Left lung (tissue), 10 donors: Measurements from ENCODE around the gene NAAA. TPM values are rescaled to one million over a fixed set of nuclear protein-coding genes. Genes with fewer than 3 reads are reported as not detected.
"Not testable (repeated sequence)": the region's sequence is repeated elsewhere in the genome, so short reads cannot be mapped to it uniquely, and the experiment has no call there.

ENCODE experiments used
- ATAC-seq: fragments of 200-7000 bp; cut with Tn5 transposase; one replicate; pipeline ENCODE4 v1.9.1; 2020; ENCODE audit warnings: moderate library complexity
- DNase-seq, 4 donors: peaks; one replicate each; pipeline ENCODE4 v3.0.0-alpha.2; 2013 to 2020
- H3K27ac ChIP-seq, 2 donors: fragments of 200-600 bp; sonication (generic) in 1 of 2; one replicate each; pipeline versions ENCODE4 v1.5.0 to v1.8.0; 2020 to 2021
- H3K27me3 ChIP-seq, 2 donors: fragments of 200-600 bp; sonication (generic) in 1 of 2; one replicate each; pipeline versions ENCODE4 v1.5.0 to v1.8.0; 2020 to 2021
- H3K36me3 ChIP-seq, 2 donors: fragments of 200-600 bp; sonication (generic) in 1 of 2; one replicate each; pipeline versions ENCODE4 v1.5.0 to v1.8.0; 2020 to 2021
- H3K4me1 ChIP-seq, 2 donors: fragments of 200-600 bp; one replicate each; pipeline ENCODE4 v1.8.0; 2021
- H3K4me3 ChIP-seq, 2 donors: fragments of 200-600 bp; sonication (generic) in 1 of 2; one replicate each; pipeline versions ENCODE4 v1.5.0 to v1.8.0; 2020 to 2021; ENCODE audit warnings: mild to moderate bottlenecking in 1 of 2
- H3K9me3 ChIP-seq, 2 donors: fragments of 200-600 bp; sonication (generic) in 1 of 2; one replicate each; pipeline versions ENCODE4 v1.5.0 to v1.8.0; 2020 to 2021
- CTCF ChIP-seq, 2 donors: fragments of 200-600 bp; sonication (generic) in 1 of 2; IDR thresholded peaks; one replicate each; pipeline versions ENCODE4 v1.5.0 to v1.8.0; 2021; ENCODE audit warnings: antibody characterized with exemption in 2 of 2
- intact Hi-C, 2 donors: fragments of 100-400 bp; cut with DNase I; formaldehyde crosslinking; loops; one replicate each; pipeline versions ENCODE4 v1.11.2 to v1.14.2; 2022
- polyA plus RNA-seq, 6 donors: library from polyadenylated mRNA; unstranded; fragments of 120-200 nt; gene quantifications; one replicate each; pipeline ENCODE4 v1.2.1, GENCODE V29; 2013; ENCODE audit not compliant: insufficient read length in 6 of 6
- total RNA-seq, 2 donors: library from RNA; stranded (reverse); fragmentation: NEBNext Ultra II Directional; extraction: Animal tissue kit (Norgen Biotek cat#: 25700); gene quantifications; one replicate each; pipeline ENCODE4 v1.2.1, GENCODE V29; 2021
- donor health status: DM: no; HTN: yes; CAD: no.
- donor health status: DM: no; HTN: no; CAD: no.

NAAA gene
- total and polyA plus RNA-seq, 8 donors: 6.8 to 25.9 (median 9.9) TPM

DNA sequence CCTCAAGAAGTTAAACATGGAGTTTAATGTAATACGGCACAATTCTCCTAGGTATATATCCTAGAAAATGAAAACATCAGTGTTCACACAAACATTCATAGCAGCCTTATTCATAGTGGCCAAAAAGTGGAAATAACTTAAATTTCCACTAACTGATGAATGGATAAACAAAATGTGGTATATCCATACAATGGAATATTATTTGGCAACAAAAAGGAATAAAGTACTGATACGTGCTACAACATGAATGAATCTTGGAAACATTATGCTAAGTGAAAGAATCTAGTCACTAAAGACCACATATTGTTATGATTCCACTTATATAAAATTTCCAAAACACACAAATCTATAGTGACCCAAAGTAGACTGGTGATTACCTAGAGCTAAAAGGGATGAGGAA lies 35.4 kb upstream of the NAAA start:
- TF ChIP-seq CTCF (IDR thresholded peaks at IDR 0.05): no peak
- no peak for DNase-seq
- no peaks in the 10 kb centered on the region for H3K27me3 ChIP-seq
- H3K27ac ChIP-seq: no peak overlapping the region
- intact Hi-C loops: no loop called here
- H3K36me3 ChIP-seq: peaks cover 4 to 100% of the 10 kb centered on the region in 2 donors
- H3K4me3 ChIP-seq: no peak overlapping the region
- H3K9me3 ChIP-seq: peaks cover 0 to 4% of the 10 kb centered on the region in 2 donors
- H3K4me1 ChIP-seq: no peaks in the 10 kb centered on the region
- no peak for ATAC-seq

DNA sequence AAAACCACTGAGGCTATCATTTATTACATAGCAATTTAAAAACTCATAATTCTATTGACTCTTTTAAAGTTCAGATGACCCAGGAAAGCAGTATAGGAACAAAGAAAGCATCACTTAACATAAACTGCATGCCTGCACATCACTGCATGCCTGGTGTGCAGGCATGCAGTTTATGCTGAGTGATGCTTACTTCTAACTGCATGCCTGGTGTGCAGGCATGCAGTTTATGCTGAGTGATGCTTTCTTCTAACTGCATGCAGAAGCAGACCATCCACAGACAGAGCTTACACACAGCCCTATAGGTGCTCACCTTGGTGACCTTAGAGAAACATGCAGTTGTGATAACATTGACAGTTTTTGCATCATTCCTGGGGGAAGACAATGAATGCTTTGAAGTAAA lies 33.0 kb upstream of the NAAA start:
- Histone ChIP-seq H3K36me3 (peaks cover 4 to 100% of the 10 kb centered on the region in 2 donors), H3K27me3 (no peaks in the 10 kb centered on the region), H3K4me3 (no peak overlapping the region), H3K4me1 (no peaks in the 10 kb centered on the region), H3K27ac (no peak overlapping the region), H3K9me3 (peaks cover 0 to 4% of the 10 kb centered on the region in 2 donors)
- no peak for TF ChIP-seq CTCF (IDR thresholded peaks at IDR 0.05)
- intact Hi-C loops: no loop called here
- ATAC-seq (no peak), DNase-seq (no peak)

DNA sequence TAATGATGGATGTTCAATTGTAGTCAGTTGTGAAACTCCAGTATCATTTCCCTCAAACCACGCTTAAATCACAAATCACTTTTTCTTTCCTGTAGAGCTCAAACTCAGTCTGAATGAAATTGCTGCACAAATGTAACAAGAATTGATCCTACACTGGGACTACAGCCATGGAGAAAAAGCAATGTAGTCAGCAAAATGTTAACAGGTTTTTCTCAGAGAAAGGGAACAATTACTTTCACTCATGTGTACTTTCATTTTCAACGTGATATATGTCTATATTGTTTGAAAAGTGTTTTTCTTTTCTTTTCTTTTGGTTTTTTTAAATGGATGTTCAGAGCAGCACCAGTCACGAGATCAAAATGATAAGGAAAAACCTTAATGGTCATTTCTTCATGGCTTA lies 27.3 kb upstream of the NAAA start:
- intact Hi-C loops: no loop called here
- no peaks in the 10 kb centered on the region for H3K4me1 ChIP-seq
- H3K27me3 ChIP-seq: no peaks in the 10 kb centered on the region
- H3K36me3 ChIP-seq: peaks cover 12 to 100% of the 10 kb centered on the region in 2 donors
- no peak overlapping the region for H3K4me3 ChIP-seq
- TF ChIP-seq CTCF (IDR thresholded peaks at IDR 0.05): no peak
- ATAC-seq (no peak), DNase-seq (no peak)
- no peaks in the 10 kb centered on the region for H3K9me3 ChIP-seq
- H3K27ac ChIP-seq: no peak overlapping the region

DNA sequence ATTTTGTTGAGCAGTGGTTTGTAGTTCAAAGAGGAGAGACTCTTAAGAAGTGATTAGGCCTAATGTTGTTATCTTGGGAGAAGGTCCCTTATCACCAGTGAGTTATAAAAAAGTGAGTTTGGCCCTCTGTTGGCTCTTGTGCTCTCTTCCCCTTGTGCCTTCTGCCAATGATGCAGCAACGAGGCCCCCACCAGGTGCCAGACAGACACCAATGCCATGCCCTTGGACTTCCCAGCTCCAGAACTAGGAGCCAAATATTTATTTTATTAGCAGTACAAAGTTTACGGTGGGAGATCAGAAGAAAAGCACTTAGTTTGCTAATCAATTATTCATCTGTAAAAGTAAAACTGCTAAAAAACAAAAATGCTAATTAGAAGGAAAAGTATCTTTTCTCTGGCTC lies 22.7 kb upstream of the NAAA start:
- intact Hi-C loops: no loop called here

DNA sequence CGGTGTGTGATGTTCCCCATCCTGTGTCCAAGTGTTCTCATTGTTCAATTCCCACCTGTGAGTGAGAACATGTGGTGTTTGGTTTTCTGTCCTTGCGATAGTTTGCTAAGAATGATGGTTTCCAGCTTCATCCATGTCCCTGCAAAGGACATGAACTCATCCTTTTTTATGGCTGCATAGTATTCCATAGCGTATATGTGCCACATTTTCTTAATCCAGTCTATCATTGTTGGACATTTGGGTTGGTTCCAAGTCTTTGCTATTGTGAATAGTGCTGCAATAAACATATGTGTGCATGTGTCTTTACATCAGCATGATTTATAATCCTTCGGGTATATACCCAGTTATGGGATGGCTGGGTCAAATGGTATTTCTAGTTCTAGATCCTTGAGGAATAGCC lies 21.3 kb upstream of the NAAA start:
- H3K27ac ChIP-seq, H3K9me3 ChIP-seq, ATAC-seq, H3K4me3 ChIP-seq, H3K4me1 ChIP-seq, intact Hi-C loops, H3K27me3 ChIP-seq, DNase-seq: not testable (repeated sequence)
- H3K36me3 ChIP-seq: peaks cover 8 to 100% of the 10 kb centered on the region in 2 donors

More for the DNA sequence above, 22.7 kb upstream of the NAAA start:
- Histone ChIP-seq H3K9me3 (no peaks in the 10 kb centered on the region), H3K4me1 (no peaks in the 10 kb centered on the region), H3K36me3 (peaks cover 8 to 100% of the 10 kb centered on the region in 2 donors), H3K27me3 (no peaks in the 10 kb centered on the region), H3K27ac (no peak overlapping the region), H3K4me3 (no peak overlapping the region)
- ATAC-seq (no peak), DNase-seq (no peak)
- no peak for TF ChIP-seq CTCF (IDR thresholded peaks at IDR 0.05)

GRCh38 chr4:75958546-75958945 lies 17.7 kb upstream of the NAAA start:
- intact Hi-C loops, DNase-seq, ATAC-seq, H3K4me1 ChIP-seq, H3K4me3 ChIP-seq, H3K27me3 ChIP-seq, H3K9me3 ChIP-seq, H3K27ac ChIP-seq: not testable (repeated sequence)
- peaks cover 0 to 100% of the 10 kb centered on the region in 2 donors for H3K36me3 ChIP-seq

DNA sequence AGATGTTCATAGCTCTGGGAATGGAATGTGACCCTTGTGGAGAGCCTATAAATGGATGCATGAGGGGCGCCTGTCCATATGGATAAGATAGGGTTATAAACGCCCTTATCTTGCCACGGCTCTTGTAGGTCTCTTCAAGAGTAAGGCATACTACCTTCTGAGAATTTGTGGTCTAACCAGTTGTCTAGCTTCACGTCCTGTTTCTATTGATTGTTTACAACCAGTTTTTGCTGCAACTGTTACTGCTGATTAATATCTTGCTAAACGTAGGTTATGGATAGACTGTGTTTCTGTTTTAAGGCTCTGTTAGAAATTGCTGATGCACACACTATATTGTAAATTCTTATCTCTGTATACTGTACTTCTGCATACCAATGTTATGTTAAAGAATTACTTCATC lies 14.0 kb upstream of the NAAA start:
- H3K27ac ChIP-seq, H3K4me1 ChIP-seq, DNase-seq, H3K4me3 ChIP-seq, ATAC-seq, H3K9me3 ChIP-seq, H3K27me3 ChIP-seq, intact Hi-C loops: not testable (repeated sequence)
- H3K36me3 ChIP-seq: peaks cover 0 to 100% of the 10 kb centered on the region in 2 donors
